GM12874 (cell line): ENCODE measurements around the gene OR6Q1.

Experiments
- TF ChIP-seq, protein P1 (sequence below): IDR thresholded peaks from 2 replicates; pipeline ENCODE4 v1.5.1; 2011; ENCODE audit warnings: low read depth, mild to moderate bottlenecking, control low read depth, low read length, moderate library complexity; ENCODE audit not compliant: insufficient read depth

OR6Q1 gene

DNA sequence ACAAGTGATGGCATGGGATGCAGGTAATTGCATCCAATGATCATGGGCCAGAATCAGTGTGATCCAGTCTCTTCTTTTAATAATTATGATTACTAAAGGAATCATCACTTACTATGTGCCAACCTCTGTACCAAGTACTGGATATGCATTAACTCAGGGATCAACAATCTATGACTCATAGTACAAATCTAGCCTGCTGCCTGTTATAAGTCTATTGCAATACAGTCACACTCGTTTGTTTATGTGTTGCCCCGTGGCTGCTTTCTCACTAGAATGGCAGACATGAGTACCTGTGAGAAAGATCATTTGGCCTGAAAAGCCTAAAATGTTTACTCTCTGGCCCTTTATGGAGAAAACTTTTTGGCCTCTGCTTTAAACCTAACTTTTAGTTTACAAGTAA, 45.0 kb downstream of the OR6Q1 start:
- TF ChIP-seq, protein P1, sequence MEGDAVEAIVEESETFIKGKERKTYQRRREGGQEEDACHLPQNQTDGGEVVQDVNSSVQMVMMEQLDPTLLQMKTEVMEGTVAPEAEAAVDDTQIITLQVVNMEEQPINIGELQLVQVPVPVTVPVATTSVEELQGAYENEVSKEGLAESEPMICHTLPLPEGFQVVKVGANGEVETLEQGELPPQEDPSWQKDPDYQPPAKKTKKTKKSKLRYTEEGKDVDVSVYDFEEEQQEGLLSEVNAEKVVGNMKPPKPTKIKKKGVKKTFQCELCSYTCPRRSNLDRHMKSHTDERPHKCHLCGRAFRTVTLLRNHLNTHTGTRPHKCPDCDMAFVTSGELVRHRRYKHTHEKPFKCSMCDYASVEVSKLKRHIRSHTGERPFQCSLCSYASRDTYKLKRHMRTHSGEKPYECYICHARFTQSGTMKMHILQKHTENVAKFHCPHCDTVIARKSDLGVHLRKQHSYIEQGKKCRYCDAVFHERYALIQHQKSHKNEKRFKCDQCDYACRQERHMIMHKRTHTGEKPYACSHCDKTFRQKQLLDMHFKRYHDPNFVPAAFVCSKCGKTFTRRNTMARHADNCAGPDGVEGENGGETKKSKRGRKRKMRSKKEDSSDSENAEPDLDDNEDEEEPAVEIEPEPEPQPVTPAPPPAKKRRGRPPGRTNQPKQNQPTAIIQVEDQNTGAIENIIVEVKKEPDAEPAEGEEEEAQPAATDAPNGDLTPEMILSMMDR: no peak
